GM18520 (cell line): ENCODE measurements around the gene AEN.

ENCODE experiments used
- ATAC-seq: cut with Tn5 transposase; IDR thresholded peaks from one replicate; pipeline ENCODE4 v1.9.1; 2021; ENCODE audit not compliant: unreplicated experiment

The AEN gene

GRCh38 chr15:88620995-88621772 lies at the start of gene AEN:
TSS of gene AEN (plus strand) at chr15:88621340. CDS start at chr15:88626210, 4,870 bp downstream.
- peak; percentile 88 for ATAC-seq

- no peak for ATAC-seq
Observed at GRCh38 chr15:88571852-88572259, 49.3 kb upstream of the AEN start.

- no peak for ATAC-seq
Observed at GRCh38 chr15:88574077-88574476, 47.1 kb upstream of the AEN start.

GRCh38 chr15:88574655-88575054 lies 46.5 kb upstream of the AEN start:
- no peak for ATAC-seq

GRCh38 chr15:88579322-88579721 lies 41.8 kb upstream of the AEN start:
- no peak for ATAC-seq

- ATAC-seq = no peak
Observed at GRCh38 chr15:88580532-88580931, 40.6 kb upstream of the AEN start.

GRCh38 chr15:88586401-88587162 lies 34.6 kb upstream of the AEN start:
- no peak for ATAC-seq

- no peak for ATAC-seq
Observed at GRCh38 chr15:88590759-88591158, 30.4 kb upstream of the AEN start.

- ATAC-seq = no peak
Observed at GRCh38 chr15:88591384-88591783, 29.8 kb upstream of the AEN start.

GRCh38 chr15:88603885-88604284 lies 17.3 kb upstream of the AEN start:
- ATAC-seq = no peak

- no peak for ATAC-seq
Observed at GRCh38 chr15:88604381-88605188, 16.6 kb upstream of the AEN start.

GRCh38 chr15:88605189-88606069 lies 15.7 kb upstream of the AEN start:
- ATAC-seq = no peak

GRCh38 chr15:88606070-88606794 lies 14.9 kb upstream of the AEN start:
- ATAC-seq = no peak

GRCh38 chr15:88607951-88608350 lies 13.2 kb upstream of the AEN start:
- no peak for ATAC-seq

GRCh38 chr15:88608607-88609181 lies 12.4 kb upstream of the AEN start:
- no peak for ATAC-seq

- no peak for ATAC-seq
Observed at GRCh38 chr15:88609344-88610090, 11.6 kb upstream of the AEN start.

- no peak for ATAC-seq
Observed at GRCh38 chr15:88610701-88611231, 10.4 kb upstream of the AEN start.

- ATAC-seq = no peak
Observed at GRCh38 chr15:88612186-88612796, 8.8 kb upstream of the AEN start.
